ENCODE measurements around the gene LONRF2. TPM values are rescaled to one million over a fixed set of nuclear protein-coding genes. Genes with fewer than 3 reads are reported as not detected.

Gene LONRF2
- total and polyA plus RNA-seq, 7 experiments from 2014 or later, result 0.05 to 0.24 TPM; not detected in 5

DNA sequence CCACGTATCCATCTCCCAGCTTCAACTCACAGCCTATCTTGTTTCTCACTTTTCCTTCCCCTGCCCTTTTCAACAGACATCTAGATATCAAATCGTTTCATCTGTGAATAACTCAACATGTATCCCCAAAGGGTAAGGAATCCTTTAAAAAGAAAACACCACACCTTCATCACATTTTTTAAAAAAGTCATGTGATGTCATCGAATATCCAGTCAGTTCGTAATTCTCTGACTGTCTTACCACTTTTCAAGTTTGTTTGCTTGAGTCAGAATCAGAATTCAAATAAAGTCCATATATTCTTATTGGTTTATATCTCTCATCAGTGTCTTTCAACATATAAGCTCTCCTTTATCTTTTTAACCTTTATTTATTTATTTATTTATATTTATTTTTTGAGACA lies 5.4 kb upstream of the LONRF2 start:
- H3K27me3 Mint-ChIP-seq, result peaks cover 43 to 58% (median 47%) of the 10 kb centered on the region in 5 donors
- DNase-seq, result no peak
- ATAC-seq, result no peak

DNA sequence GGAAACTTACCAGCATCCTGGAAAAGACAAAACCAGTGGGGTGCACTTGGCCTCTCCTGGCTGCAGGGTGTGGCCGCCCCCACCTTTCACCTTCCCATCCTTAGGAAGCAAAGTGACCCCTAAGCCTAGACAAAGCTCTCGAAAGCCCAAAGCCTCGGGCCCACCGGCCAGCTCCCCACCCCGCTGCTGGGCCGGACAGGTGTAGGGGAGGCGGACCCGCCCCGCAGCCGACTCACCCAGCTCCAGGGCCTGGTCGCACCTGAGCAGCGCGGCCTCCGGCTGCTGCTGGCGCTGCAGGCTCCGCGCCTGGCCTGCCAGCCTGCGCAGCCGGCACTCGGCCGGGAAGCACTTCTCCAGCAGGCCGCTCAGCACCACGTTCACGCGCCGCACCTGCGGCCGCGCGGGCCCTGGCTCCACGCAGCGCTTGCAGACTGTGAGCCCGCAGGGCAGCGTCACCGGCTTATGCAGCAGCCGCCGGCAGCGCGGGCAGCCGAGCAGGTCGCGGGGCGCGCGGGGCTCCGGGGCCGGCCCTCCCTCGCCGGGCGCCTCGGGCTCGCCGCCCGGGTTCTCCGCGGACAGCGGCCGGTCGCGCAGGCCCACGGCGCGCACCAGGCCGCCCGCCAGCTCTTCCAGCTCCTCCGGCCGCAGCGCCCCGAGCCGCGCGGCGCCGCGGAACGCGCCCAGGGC lies 979 bp downstream of the LONRF2 start:
- peak overlapping the region in 5 of 10 donors; percentile 25 to 79 (median 55) for H3K4me3 Mint-ChIP-seq
- peaks cover 0 to 9% (median 3%) of the 10 kb centered on the region in 7 donors for H3K4me1 Mint-ChIP-seq
- no peaks in the 10 kb centered on the region for H3K4me1 ChIP-seq (ENCODE audit: control insufficient read depth in 2 of 2, insufficient read depth in 2 of 2, low read length in 2 of 2)
- intact Hi-C loops (cut with micrococcal nuclease), result loop anchor here in 1 of 2 donors (5.0 kb wide), 1 partner anchor 39 kb away; no protein-coding TSS in a partner anchor
- H3K9me3 Mint-ChIP-seq, result peaks cover 3 to 28% (median 16%) of the 10 kb centered on the region in 11 donors
- DNase-seq (peak in 1 of 9 donors; percentile 35), ATAC-seq (peak; percentile 8)
- no peaks in the 10 kb centered on the region for H3K36me3 ChIP-seq (ENCODE audit: control insufficient read depth in 2 of 3, insufficient read depth in 3 of 3, low read length in 3 of 3)
- peaks cover 10 to 12% of the 10 kb centered on the region in 2 donors for H3K27me3 ChIP-seq (ENCODE audit: control insufficient read depth in 2 of 2, insufficient read depth in 2 of 2, low read length in 2 of 2)
- no peak overlapping the region for H3K27ac Mint-ChIP-seq
- no peak overlapping the region for H3K4me3 ChIP-seq (ENCODE audit: low read length)
- ChIA-PET CTCF (no interaction called here), POLR2A (no interaction called here)
- peaks cover 58 to 75% (median 66%) of the 10 kb centered on the region in 5 donors for H3K27me3 Mint-ChIP-seq
- peaks cover 0 to 12% (median 4%) of the 10 kb centered on the region in 5 donors for H3K36me3 Mint-ChIP-seq
- H3K27ac ChIP-seq (ENCODE audit: low read depth, low read length), result no peak overlapping the region
- H3K9me3 ChIP-seq (ENCODE audit: control insufficient read depth in 2 of 3, low read length in 3 of 3), result no peaks in the 10 kb centered on the region

More for the DNA sequence above, 5.4 kb upstream of the LONRF2 start:
- Histone ChIP-seq H3K4me1 (ENCODE audit: control insufficient read depth in 2 of 2, insufficient read depth in 2 of 2, low read length in 2 of 2) (no peaks in the 10 kb centered on the region), H3K27ac (ENCODE audit: low read depth, low read length) (no peak overlapping the region), H3K36me3 (ENCODE audit: control insufficient read depth in 2 of 3, insufficient read depth in 3 of 3, low read length in 3 of 3) (no peaks in the 10 kb centered on the region), H3K9me3 (ENCODE audit: control insufficient read depth in 2 of 3, low read length in 3 of 3) (no peaks in the 10 kb centered on the region), H3K27me3 (ENCODE audit: control insufficient read depth in 2 of 2, insufficient read depth in 2 of 2, low read length in 2 of 2) (peaks cover 0 to 12% of the 10 kb centered on the region in 2 donors), H3K4me3 (ENCODE audit: low read length) (no peak overlapping the region)
- ChIA-PET POLR2A (no interaction called here), CTCF (no interaction called here)
- Mint-ChIP-seq H3K4me1 (no peaks in the 10 kb centered on the region), H3K36me3 (no peaks in the 10 kb centered on the region), H3K9me3 (no peaks in the 10 kb centered on the region), H3K4me3 (no peak overlapping the region), H3K27ac (no peak overlapping the region)
- intact Hi-C loops (cut with micrococcal nuclease), result no loop called here

DNA sequence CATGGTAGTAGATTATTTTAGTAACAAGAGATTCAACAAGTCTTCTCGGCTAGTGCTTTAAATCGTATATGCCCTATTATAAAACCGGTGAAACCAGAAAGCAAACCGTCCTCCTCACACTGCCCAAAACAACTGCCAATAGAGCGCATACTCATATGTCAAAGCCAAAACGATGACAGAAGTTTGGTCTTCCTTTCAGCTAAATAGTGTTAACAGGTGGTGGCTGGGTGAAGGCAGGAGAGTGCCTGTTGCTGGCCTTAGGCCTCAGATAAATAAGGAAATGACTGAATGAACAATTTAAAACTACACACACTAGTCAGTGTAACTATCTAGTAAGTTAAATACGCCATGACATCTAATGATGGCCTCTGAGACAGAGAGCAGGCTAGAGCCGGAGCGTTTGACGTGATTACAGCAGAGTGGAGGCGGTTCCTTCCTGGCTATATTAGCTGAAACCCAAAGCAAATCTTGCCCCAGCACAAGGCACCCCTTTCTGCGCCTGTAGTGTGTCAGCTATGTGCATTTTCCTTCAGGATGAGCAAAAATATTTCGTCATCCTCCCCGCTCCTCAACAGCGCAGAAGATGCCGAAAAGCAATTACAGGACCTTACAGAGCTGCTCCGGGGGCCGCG lies 1.6 kb downstream of the LONRF2 start:
- Histone ChIP-seq H3K4me3 (ENCODE audit: low read length) (no peak overlapping the region), H3K27ac (ENCODE audit: low read depth, low read length) (no peak overlapping the region), H3K9me3 (ENCODE audit: control insufficient read depth in 2 of 3, low read length in 3 of 3) (no peaks in the 10 kb centered on the region), H3K36me3 (ENCODE audit: control insufficient read depth in 2 of 3, insufficient read depth in 3 of 3, low read length in 3 of 3) (no peaks in the 10 kb centered on the region), H3K27me3 (ENCODE audit: control insufficient read depth in 2 of 2, insufficient read depth in 2 of 2, low read length in 2 of 2) (peaks cover 10 to 12% of the 10 kb centered on the region in 2 donors), H3K4me1 (ENCODE audit: control insufficient read depth in 2 of 2, insufficient read depth in 2 of 2, low read length in 2 of 2) (no peaks in the 10 kb centered on the region)
- peaks cover 0 to 9% (median 3%) of the 10 kb centered on the region in 7 donors for H3K4me1 Mint-ChIP-seq
- intact Hi-C loops (cut with micrococcal nuclease), result loop anchor here in 1 of 2 donors (5.0 kb wide), 1 partner anchor 38 kb away; no protein-coding TSS in a partner anchor
- peak overlapping the region; percentile 25 to 79 (median 64) for H3K4me3 Mint-ChIP-seq
- H3K27me3 Mint-ChIP-seq, result peaks cover 61 to 72% (median 67%) of the 10 kb centered on the region in 5 donors
- H3K9me3 Mint-ChIP-seq, result peaks cover 3 to 28% (median 16%) of the 10 kb centered on the region in 11 donors
- peaks cover 0 to 12% (median 4%) of the 10 kb centered on the region in 5 donors for H3K36me3 Mint-ChIP-seq
- DNase-seq (no peak), ATAC-seq (no peak)
- ChIA-PET CTCF (no interaction called here), POLR2A (no interaction called here)
- no peak overlapping the region for H3K27ac Mint-ChIP-seq

DNA sequence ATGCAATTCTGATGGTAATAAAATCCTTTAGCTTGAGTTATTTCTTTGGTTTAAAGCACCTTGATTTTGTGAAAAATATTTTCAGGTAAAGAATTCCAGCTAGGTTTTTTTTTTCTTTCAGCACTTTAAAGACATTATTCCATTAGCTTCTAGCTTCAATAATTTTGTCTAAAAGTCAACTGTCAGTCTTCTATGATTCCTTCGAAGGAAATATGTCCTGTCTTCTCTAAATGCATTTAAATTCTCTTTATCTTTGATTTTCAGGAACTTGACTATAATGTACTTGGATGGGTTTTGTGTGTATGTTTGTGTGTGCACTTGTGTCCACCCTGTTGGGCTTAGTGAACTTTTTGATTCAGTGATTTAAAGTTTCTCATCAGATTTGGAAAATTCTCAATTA lies 4.7 kb downstream of the LONRF2 start:
- H3K36me3 ChIP-seq (ENCODE audit: control insufficient read depth in 2 of 3, insufficient read depth in 3 of 3, low read length in 3 of 3), result no peaks in the 10 kb centered on the region
- no peaks in the 10 kb centered on the region for H3K4me1 ChIP-seq (ENCODE audit: control insufficient read depth in 2 of 2, insufficient read depth in 2 of 2, low read length in 2 of 2)
- no peak overlapping the region for H3K4me3 Mint-ChIP-seq
- H3K4me3 ChIP-seq (ENCODE audit: low read length), result no peak overlapping the region
- ATAC-seq, result no peak
- peaks cover 3 to 28% (median 16%) of the 10 kb centered on the region in 11 donors for H3K9me3 Mint-ChIP-seq
- H3K9me3 ChIP-seq (ENCODE audit: control insufficient read depth in 2 of 3, low read length in 3 of 3), result no peaks in the 10 kb centered on the region
- H3K27me3 Mint-ChIP-seq, result peaks cover 35 to 55% (median 51%) of the 10 kb centered on the region in 5 donors
- H3K27me3 ChIP-seq (ENCODE audit: control insufficient read depth in 2 of 2, insufficient read depth in 2 of 2, low read length in 2 of 2), result peaks cover 0 to 10% of the 10 kb centered on the region in 2 donors
- H3K27ac ChIP-seq (ENCODE audit: low read depth, low read length), result no peak overlapping the region
- CTCF ChIA-PET, result no interaction called here
- intact Hi-C loops (cut with micrococcal nuclease), result no loop called here
- POLR2A ChIA-PET, result no interaction called here
- no peak for DNase-seq
- no peak overlapping the region for H3K27ac Mint-ChIP-seq
- peaks cover 0 to 9% (median 2%) of the 10 kb centered on the region in 7 donors for H3K4me1 Mint-ChIP-seq
- peaks cover 0 to 12% (median 4%) of the 10 kb centered on the region in 5 donors for H3K36me3 Mint-ChIP-seq

DNA sequence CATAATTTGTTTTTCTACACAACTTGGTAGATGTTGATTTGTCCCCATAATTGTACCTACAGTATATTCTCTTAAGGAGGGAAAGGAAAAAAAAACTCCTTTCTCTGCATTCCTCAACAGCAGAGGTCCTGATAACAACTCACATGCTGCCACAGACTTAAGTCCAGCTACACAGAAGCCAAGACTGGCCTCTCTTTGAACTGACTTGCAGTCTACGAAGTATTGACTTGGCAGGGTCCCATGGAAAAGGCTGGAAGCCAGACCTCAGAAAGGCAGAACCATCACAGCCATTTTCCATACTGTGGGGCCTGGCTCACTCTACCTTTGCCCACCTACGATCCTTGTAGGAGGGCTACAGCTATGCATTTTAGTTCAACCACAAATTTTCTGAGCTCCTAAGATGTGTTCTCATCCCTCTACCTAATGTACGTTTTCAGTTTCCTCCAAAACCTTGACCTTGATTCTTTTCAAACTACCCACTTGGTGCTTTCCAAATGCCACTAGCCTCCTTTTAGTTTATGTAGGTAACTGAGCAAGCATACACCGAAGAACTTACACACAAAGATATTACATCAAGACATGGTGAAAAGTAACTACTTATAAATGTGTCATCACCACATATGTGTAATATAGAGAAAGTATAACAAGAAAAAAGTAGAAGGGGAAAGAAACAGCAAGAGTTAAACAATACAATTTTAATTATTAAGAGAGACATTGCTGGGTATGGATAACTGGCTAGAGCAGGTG lies 12.2 kb downstream of the LONRF2 start:
- peaks cover 8 to 45% (median 18%) of the 10 kb centered on the region in 5 donors for H3K27me3 Mint-ChIP-seq
- H3K4me1 ChIP-seq (ENCODE audit: control insufficient read depth in 2 of 2, insufficient read depth in 2 of 2, low read length in 2 of 2), result no peaks in the 10 kb centered on the region
- no peaks in the 10 kb centered on the region for H3K27me3 ChIP-seq (ENCODE audit: control insufficient read depth in 2 of 2, insufficient read depth in 2 of 2, low read length in 2 of 2)
- no peak for ATAC-seq
- POLR2A ChIA-PET, result no interaction called here
- DNase-seq, result no peak
- peaks cover 0 to 4% (median 1%) of the 10 kb centered on the region in 11 donors for H3K9me3 Mint-ChIP-seq
- intact Hi-C loops (cut with micrococcal nuclease), result no loop called here
- CTCF ChIA-PET, result interaction anchor here (0.7 kb wide), 1 partner anchor 144 kb away, joined by 5 read pairs; no protein-coding TSS in a partner anchor
- no peak overlapping the region for H3K27ac Mint-ChIP-seq
- H3K36me3 Mint-ChIP-seq, result no peaks in the 10 kb centered on the region
- H3K4me3 Mint-ChIP-seq, result no peak overlapping the region
- H3K9me3 ChIP-seq (ENCODE audit: control insufficient read depth in 2 of 3, low read length in 3 of 3), result no peaks in the 10 kb centered on the region
- H3K36me3 ChIP-seq (ENCODE audit: control insufficient read depth in 2 of 3, insufficient read depth in 3 of 3, low read length in 3 of 3), result no peaks in the 10 kb centered on the region
- no peak overlapping the region for H3K4me3 ChIP-seq (ENCODE audit: low read length)
- no peaks in the 10 kb centered on the region for H3K4me1 Mint-ChIP-seq
- H3K27ac ChIP-seq (ENCODE audit: low read depth, low read length), result no peak overlapping the region

DNA sequence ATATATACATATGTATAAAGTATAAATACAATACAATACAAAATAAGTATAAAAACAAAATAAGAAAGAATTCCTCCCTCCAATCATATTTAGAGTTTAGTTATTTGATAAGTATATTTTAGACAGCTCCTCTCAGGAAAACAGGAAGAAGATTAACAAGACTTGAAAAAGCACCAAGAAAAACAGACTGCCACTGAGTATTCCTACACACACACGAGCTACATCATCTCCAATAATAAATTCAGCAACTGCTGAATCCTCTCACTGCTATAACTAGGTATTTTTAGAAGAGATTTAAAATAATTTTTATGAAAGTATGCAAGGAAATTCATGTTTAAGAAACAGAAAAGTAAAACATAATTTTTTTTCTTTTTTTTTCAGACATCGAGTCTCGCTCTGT lies 13.0 kb downstream of the LONRF2 start:
- H3K36me3 Mint-ChIP-seq, result no peaks in the 10 kb centered on the region
- H3K27me3 ChIP-seq (ENCODE audit: control insufficient read depth in 2 of 2, insufficient read depth in 2 of 2, low read length in 2 of 2), result no peaks in the 10 kb centered on the region
- no peaks in the 10 kb centered on the region for H3K4me1 Mint-ChIP-seq
- POLR2A ChIA-PET, result no interaction called here
- H3K27ac Mint-ChIP-seq, result no peak overlapping the region
- no peak overlapping the region for H3K4me3 Mint-ChIP-seq
- peaks cover 8 to 43% (median 21%) of the 10 kb centered on the region in 5 donors for H3K27me3 Mint-ChIP-seq
- no peak overlapping the region for H3K27ac ChIP-seq (ENCODE audit: low read depth, low read length)
- DNase-seq (no peak), ATAC-seq (no peak)
- CTCF ChIA-PET, result interaction anchor here (0.7 kb wide), 1 partner anchor 145 kb away, joined by 5 read pairs; no protein-coding TSS in a partner anchor
- no peaks in the 10 kb centered on the region for H3K36me3 ChIP-seq (ENCODE audit: control insufficient read depth in 2 of 3, insufficient read depth in 3 of 3, low read length in 3 of 3)
- no peak overlapping the region for H3K4me3 ChIP-seq (ENCODE audit: low read length)
- intact Hi-C loops (cut with micrococcal nuclease), result no loop called here
- peaks cover 0 to 9% (median 2%) of the 10 kb centered on the region in 11 donors for H3K9me3 Mint-ChIP-seq
- no peaks in the 10 kb centered on the region for H3K4me1 ChIP-seq (ENCODE audit: control insufficient read depth in 2 of 2, insufficient read depth in 2 of 2, low read length in 2 of 2)
- no peaks in the 10 kb centered on the region for H3K9me3 ChIP-seq (ENCODE audit: control insufficient read depth in 2 of 3, low read length in 3 of 3)

Data from naive thymus-derived CD4-positive, alpha-beta T cell (primary cell).